GM13976 (cell line): ENCODE data around the gene DMRTB1.

Experiments used
- DNase-seq: peaks from one replicate; pipeline ENCODE4 v3.0.0; 2012; ENCODE audit warnings: low spot score
- in situ Hi-C: fragments of 300-500 bp; cut with MboI; formaldehyde crosslinking; loops from one replicate; pipeline ENCODE4 v1.12.0; 2022; ENCODE audit warnings: low sequenced_read_pairs, mixed read lengths, inconsistent platforms; ENCODE audit not compliant: unreplicated experiment
- TF ChIP-seq, protein P1 (sequence below): IDR thresholded peaks from 2 replicates; pipeline ENCODE4 v1.5.1; 2012; ENCODE audit warnings: borderline replicate concordance, mild to moderate bottlenecking; ENCODE audit not compliant: insufficient read depth; ENCODE audit errors: extremely low read depth, missing control alignments, control extremely low read depth

DMRTB1 gene

GRCh38 chr1:53511323-53511932, 52.2 kb downstream of the DMRTB1 start:
- in situ Hi-C loops: no loop called here
- no peak for DNase-seq

GRCh38 chr1:53511933-53512806, 53.0 kb downstream of the DMRTB1 start:
- no peak for DNase-seq
- in situ Hi-C loops: no loop called here
- TF ChIP-seq, protein P1, sequence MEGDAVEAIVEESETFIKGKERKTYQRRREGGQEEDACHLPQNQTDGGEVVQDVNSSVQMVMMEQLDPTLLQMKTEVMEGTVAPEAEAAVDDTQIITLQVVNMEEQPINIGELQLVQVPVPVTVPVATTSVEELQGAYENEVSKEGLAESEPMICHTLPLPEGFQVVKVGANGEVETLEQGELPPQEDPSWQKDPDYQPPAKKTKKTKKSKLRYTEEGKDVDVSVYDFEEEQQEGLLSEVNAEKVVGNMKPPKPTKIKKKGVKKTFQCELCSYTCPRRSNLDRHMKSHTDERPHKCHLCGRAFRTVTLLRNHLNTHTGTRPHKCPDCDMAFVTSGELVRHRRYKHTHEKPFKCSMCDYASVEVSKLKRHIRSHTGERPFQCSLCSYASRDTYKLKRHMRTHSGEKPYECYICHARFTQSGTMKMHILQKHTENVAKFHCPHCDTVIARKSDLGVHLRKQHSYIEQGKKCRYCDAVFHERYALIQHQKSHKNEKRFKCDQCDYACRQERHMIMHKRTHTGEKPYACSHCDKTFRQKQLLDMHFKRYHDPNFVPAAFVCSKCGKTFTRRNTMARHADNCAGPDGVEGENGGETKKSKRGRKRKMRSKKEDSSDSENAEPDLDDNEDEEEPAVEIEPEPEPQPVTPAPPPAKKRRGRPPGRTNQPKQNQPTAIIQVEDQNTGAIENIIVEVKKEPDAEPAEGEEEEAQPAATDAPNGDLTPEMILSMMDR: no peak

More at GRCh38 chr1:53511323-53511932, 52.2 kb downstream of the DMRTB1 start:
- TF ChIP-seq, protein P1: no peak

DNA sequence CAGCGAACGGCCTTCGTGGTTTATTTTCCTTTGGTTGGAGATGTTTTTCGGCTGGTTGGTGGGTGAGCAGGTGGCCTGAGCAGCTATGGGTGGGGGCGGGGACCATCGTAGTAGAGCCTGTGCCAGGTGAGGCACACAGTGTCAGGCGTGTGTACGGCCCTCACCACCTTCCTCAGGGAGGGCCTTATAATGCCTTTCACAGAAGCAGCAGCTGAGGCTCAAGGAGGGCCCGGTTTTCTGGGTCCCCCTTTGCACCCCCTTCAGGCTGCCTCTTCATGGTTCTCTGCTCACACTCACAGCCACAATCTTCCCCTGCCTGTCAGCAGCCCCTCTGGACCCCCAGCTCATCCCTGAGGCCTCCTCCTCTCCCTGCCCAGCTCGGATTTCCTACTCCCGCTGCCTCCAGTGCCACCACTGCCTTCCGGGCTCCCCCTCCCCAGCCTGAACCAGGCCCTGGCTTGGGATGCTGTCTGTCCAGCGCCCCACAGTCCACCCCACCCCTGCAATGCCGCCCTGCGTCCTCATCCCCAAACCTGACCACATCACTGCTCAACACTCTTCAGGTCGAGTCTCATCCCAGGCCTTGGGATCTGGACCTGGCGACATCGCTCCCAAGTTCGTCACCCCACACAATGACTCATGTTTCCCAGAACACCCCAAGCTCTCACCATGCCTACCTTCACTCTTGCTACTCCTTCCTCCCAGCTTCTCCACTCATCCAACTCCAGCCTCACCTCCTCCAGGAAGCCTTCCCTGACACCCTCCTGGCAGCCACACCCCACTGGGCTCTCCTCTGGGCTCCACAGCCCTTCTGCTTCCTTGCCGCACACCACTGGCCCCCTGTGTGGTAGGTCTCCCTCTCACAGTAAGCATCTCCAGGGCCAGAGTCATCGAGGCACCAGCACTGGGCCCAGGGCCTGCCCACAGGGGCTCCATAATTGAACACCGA, 53.9 kb downstream of the DMRTB1 start:
- in situ Hi-C loops: no loop called here
- no peak for DNase-seq
- TF ChIP-seq, protein P1: no peak

DNA sequence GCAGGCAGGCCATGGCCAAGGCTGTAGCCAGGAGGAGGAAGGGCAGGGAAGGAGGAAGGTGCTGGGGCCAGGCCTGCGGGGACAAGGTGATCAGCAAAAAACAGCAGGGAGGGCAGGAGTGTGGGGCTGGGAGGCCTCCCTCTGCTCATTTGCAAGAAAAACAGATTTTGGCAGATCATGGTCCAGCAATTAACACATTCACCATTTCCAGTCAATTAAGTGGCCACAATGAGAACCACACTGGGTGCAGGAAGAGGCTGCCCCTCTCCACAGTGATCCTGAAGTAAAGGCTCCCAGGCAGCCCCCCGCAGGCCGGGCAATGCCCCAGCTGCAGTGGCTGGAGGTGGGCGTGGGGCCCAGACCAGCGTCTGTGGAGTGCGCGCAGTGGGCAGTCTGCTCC, 54.6 kb downstream of the DMRTB1 start:
- TF ChIP-seq, protein P1: no peak
- DNase-seq: no peak
- in situ Hi-C loops: no loop called here

- TF ChIP-seq, protein P1: no peak
- in situ Hi-C loops: no loop called here
- no peak for DNase-seq
These were observed 55.2 kb downstream of the DMRTB1 start for GRCh38 chr1:53514436-53514835.

DNA sequence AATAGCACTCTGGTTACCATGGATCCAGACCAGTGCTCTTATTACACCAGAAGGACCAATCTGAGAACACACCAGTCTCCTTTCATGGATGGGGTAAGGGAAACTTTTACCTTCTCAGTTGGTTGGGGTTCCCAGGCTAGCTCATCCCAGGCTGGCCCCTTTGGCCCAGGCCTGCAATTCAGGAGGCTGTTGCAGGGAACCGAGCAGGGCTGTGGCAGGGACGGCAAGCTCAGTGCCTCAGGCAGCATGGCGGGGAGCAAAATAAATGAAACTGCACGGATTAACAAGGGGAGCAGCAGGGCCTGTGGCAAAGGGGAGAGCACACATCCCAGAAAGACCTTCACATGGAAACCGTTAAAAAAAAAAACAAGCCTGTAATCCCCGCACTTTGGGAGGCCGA, 57.0 kb downstream of the DMRTB1 start:
- DNase-seq: no peak
- TF ChIP-seq, protein P1: no peak
- in situ Hi-C loops: no loop called here
